ENCODE data around the gene LCA5. TPM values are rescaled to one million over a fixed set of nuclear protein-coding genes. Genes with fewer than 3 reads are reported as not detected.

LCA5 gene
- total RNA-seq, 2 donors from 2014 or later = 4.6 to 7.0 TPM

- Histone ChIP-seq H3K36me3 (no peaks in the 10 kb centered on the region), H3K9me3 (no peaks in the 10 kb centered on the region), H3K4me1 (ENCODE audit: control insufficient read depth in 1 of 2, low read depth in 2 of 2) (no peaks in the 10 kb centered on the region), H3K27ac (no peak overlapping the region), H3K4me3 (no peak overlapping the region), H3K27me3 (replicated peaks; ENCODE audit: insufficient read depth) (no peaks in the 10 kb centered on the region)
- no peak for DNase-seq (ENCODE audit: low spot score)
- TF ChIP-seq CTCF (IDR thresholded peaks at IDR 0.05) = no peak
- ATAC-seq (ENCODE audit: insufficient number of reproducible peaks, low FRiP score, low read depth) = no peak
Measured at GRCh38 chr6:79498842-79499241, 38.4 kb downstream of the LCA5 start.

GRCh38 chr6:79495246-79495645 is 42.0 kb downstream of the LCA5 start:
- TF ChIP-seq CTCF (IDR thresholded peaks at IDR 0.05) = no peak
- ATAC-seq (ENCODE audit: insufficient number of reproducible peaks, low FRiP score, low read depth) = no peak
- Histone ChIP-seq H3K36me3 (no peaks in the 10 kb centered on the region), H3K4me1 (ENCODE audit: control insufficient read depth in 1 of 2, low read depth in 2 of 2) (no peaks in the 10 kb centered on the region), H3K9me3 (no peaks in the 10 kb centered on the region), H3K4me3 (no peak overlapping the region), H3K27me3 (replicated peaks; ENCODE audit: insufficient read depth) (no peaks in the 10 kb centered on the region), H3K27ac (no peak overlapping the region)
- no peak for DNase-seq (ENCODE audit: low spot score)

GRCh38 chr6:79494841-79495240 is 42.4 kb downstream of the LCA5 start:
- Histone ChIP-seq H3K36me3 (no peaks in the 10 kb centered on the region), H3K27ac (no peak overlapping the region), H3K27me3 (replicated peaks; ENCODE audit: insufficient read depth) (no peaks in the 10 kb centered on the region), H3K9me3 (no peaks in the 10 kb centered on the region), H3K4me3 (no peak overlapping the region), H3K4me1 (ENCODE audit: control insufficient read depth in 1 of 2, low read depth in 2 of 2) (no peaks in the 10 kb centered on the region)
- TF ChIP-seq CTCF (IDR thresholded peaks at IDR 0.05) = no peak
- no peak for DNase-seq (ENCODE audit: low spot score)
- no peak for ATAC-seq (ENCODE audit: insufficient number of reproducible peaks, low FRiP score, low read depth)

- ATAC-seq (ENCODE audit: insufficient number of reproducible peaks, low FRiP score, low read depth) = no peak
- TF ChIP-seq CTCF (IDR thresholded peaks at IDR 0.05) = no peak
- Histone ChIP-seq H3K4me1 (ENCODE audit: control insufficient read depth in 1 of 2, low read depth in 2 of 2) (no peaks in the 10 kb centered on the region), H3K27ac (no peak overlapping the region), H3K9me3 (no peaks in the 10 kb centered on the region), H3K4me3 (no peak overlapping the region), H3K27me3 (replicated peaks; ENCODE audit: insufficient read depth) (no peaks in the 10 kb centered on the region), H3K36me3 (no peaks in the 10 kb centered on the region)
- no peak for DNase-seq (ENCODE audit: low spot score)
Measured at GRCh38 chr6:79470728-79471127, 66.5 kb downstream of the LCA5 start.

- no peaks in the 10 kb centered on the region for H3K4me1 ChIP-seq (ENCODE audit: control insufficient read depth in 1 of 2, low read depth in 2 of 2)
Measured at GRCh38 chr6:79469376-79470246, 67.6 kb downstream of the LCA5 start.

More at GRCh38 chr6:79469376-79470246, 67.6 kb downstream of the LCA5 start:
- ATAC-seq (ENCODE audit: insufficient number of reproducible peaks, low FRiP score, low read depth) = no peak
- Histone ChIP-seq H3K9me3 (no peaks in the 10 kb centered on the region), H3K27me3 (replicated peaks; ENCODE audit: insufficient read depth) (no peaks in the 10 kb centered on the region), H3K36me3 (no peaks in the 10 kb centered on the region), H3K27ac (no peak overlapping the region), H3K4me3 (no peak overlapping the region)
- no peak for TF ChIP-seq CTCF (IDR thresholded peaks at IDR 0.05)
- DNase-seq (ENCODE audit: low spot score) = no peak

Data from thoracic aorta (tissue), 2 donors.